Measurements from ENCODE around the gene SNORC. TPM values are rescaled to one million over a fixed set of nuclear protein-coding genes. Genes with fewer than 3 reads are reported as not detected.

SNORC gene
- total RNA-seq, 1 experiment from 2014 or later: 4.3 TPM

DNA sequence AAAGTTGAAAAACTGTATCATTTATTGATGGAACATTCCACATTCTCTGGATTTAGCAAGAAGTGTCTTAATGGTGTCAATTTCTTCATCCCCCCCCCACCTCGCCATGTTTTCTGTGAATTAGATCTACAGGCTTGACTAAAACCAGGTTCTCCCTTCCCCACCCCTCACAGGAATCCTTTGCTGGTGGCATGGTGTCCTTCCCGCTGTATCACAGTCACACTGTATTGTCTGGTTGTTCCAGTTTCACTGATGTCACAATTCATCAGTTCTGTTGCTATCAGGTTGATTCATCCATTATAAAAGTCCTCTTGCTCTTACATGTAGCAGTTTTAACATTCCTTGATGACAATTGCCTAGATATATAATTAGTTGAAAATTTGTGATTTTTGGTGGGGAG is 6.1 kb upstream of the SNORC start:
- Mint-ChIP-seq H3K27me3 (ENCODE audit: insufficient read depth, unreplicated experiment) (no peaks in the 10 kb centered on the region), H3K4me1 (ENCODE audit: low read depth, unreplicated experiment) (no peaks in the 10 kb centered on the region), H3K36me3 (ENCODE audit: insufficient read depth, unreplicated experiment) (peaks cover 26% of the 10 kb centered on the region), H3K9me3 (ENCODE audit: unreplicated experiment) (no peaks in the 10 kb centered on the region), H3K27ac (ENCODE audit: unreplicated experiment) (no peak overlapping the region), H3K4me3 (ENCODE audit: unreplicated experiment) (no peak overlapping the region)
- no peaks in the 10 kb centered on the region; the same call in 1 of the 2 replicates for H3K36me3 ChIP-seq (ENCODE audit: control insufficient read depth, insufficient read depth, low read length)
- DNase-seq: no peak
- BruUV-seq (replicated peaks): no TSS peak
- intact Hi-C loops (cut with micrococcal nuclease; ENCODE audit: unreplicated experiment): no loop called here
- no peak for TF ChIP-seq CTCF (IDR thresholded peaks at IDR 0.05; ENCODE audit: insufficient read depth in 1 of 2, low read depth in 1 of 2, low read length in 1 of 2, severe bottlenecking in 1 of 2, unreplicated experiment in 1 of 2)
- POLR2A ChIA-PET: no interaction called here
- no peaks in the 10 kb centered on the region for H3K27me3 ChIP-seq (replicated peaks; ENCODE audit: control insufficient read depth, insufficient read depth, low read length)
- no peak overlapping the region for H3K4me3 ChIP-seq (ENCODE audit: low read depth, low read length)
- H3K9me3 ChIP-seq: no peaks in the 10 kb centered on the region
- CTCF ChIA-PET: no interaction called here
- H3K4me1 ChIP-seq: peaks cover 7% of the 10 kb centered on the region

- Histone ChIP-seq H3K36me3 (ENCODE audit: control insufficient read depth, insufficient read depth, low read length) (no peaks in the 10 kb centered on the region; the same call in 1 of the 2 replicates), H3K9me3 (no peaks in the 10 kb centered on the region), H3K27me3 (replicated peaks; ENCODE audit: control insufficient read depth, insufficient read depth, low read length) (no peaks in the 10 kb centered on the region), H3K4me1 (peaks cover 7% of the 10 kb centered on the region), H3K4me3 (ENCODE audit: low read depth, low read length) (no peak overlapping the region)
- Mint-ChIP-seq H3K4me1 (ENCODE audit: low read depth, unreplicated experiment) (no peaks in the 10 kb centered on the region), H3K4me3 (ENCODE audit: unreplicated experiment) (no peak overlapping the region), H3K9me3 (ENCODE audit: unreplicated experiment) (no peaks in the 10 kb centered on the region), H3K27me3 (ENCODE audit: insufficient read depth, unreplicated experiment) (no peaks in the 10 kb centered on the region), H3K27ac (ENCODE audit: unreplicated experiment) (no peak overlapping the region), H3K36me3 (ENCODE audit: insufficient read depth, unreplicated experiment) (peaks cover 20% of the 10 kb centered on the region)
- CTCF ChIA-PET: no interaction called here
- POLR2A ChIA-PET: no interaction called here
- TF ChIP-seq CTCF (IDR thresholded peaks at IDR 0.05; ENCODE audit: insufficient read depth in 1 of 2, low read depth in 1 of 2, low read length in 1 of 2, severe bottlenecking in 1 of 2, unreplicated experiment in 1 of 2): no peak
- intact Hi-C loops (cut with micrococcal nuclease; ENCODE audit: unreplicated experiment): no loop called here
- BruUV-seq (replicated peaks): no TSS peak
- DNase-seq: no peak
Observed at GRCh38 chr2:232865165-232865564, 4.9 kb upstream of the SNORC start.

DNA sequence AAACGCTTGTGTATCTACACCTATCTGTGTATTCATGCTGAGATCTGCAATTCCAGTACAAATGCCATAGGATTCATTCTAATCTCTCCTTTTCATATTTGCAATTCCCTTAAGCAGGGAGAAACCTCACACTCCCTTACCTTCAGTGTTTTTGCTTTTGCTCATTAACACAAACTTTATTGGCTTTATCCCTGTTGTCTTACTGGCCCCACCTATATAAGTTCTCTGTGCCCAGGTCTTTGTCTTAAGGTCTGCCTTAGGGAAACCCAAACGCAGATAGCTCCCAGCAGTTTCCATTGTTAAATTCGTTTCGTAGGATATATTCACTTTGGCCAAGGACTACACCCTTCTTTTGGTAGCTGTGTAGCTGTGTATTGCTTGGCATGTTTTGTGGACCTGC is 4.0 kb upstream of the SNORC start:
- no peak for TF ChIP-seq CTCF (IDR thresholded peaks at IDR 0.05; ENCODE audit: insufficient read depth in 1 of 2, low read depth in 1 of 2, low read length in 1 of 2, severe bottlenecking in 1 of 2, unreplicated experiment in 1 of 2)
- no TSS peak for BruUV-seq (replicated peaks)
- peaks cover 17% of the 10 kb centered on the region for H3K36me3 Mint-ChIP-seq (ENCODE audit: insufficient read depth, unreplicated experiment)
- no peak overlapping the region for H3K27ac Mint-ChIP-seq (ENCODE audit: unreplicated experiment)
- ChIA-PET CTCF (no interaction called here), POLR2A (no interaction called here)
- no peak overlapping the region for H3K4me3 ChIP-seq (ENCODE audit: low read depth, low read length)
- no peak overlapping the region for H3K4me3 Mint-ChIP-seq (ENCODE audit: unreplicated experiment)
- H3K36me3 ChIP-seq (ENCODE audit: control insufficient read depth, insufficient read depth, low read length): no peaks in the 10 kb centered on the region; the same call in 1 of the 2 replicates
- DNase-seq: no peak
- no peaks in the 10 kb centered on the region for H3K9me3 ChIP-seq
- H3K27me3 ChIP-seq (replicated peaks; ENCODE audit: control insufficient read depth, insufficient read depth, low read length): no peaks in the 10 kb centered on the region
- H3K27me3 Mint-ChIP-seq (ENCODE audit: insufficient read depth, unreplicated experiment): no peaks in the 10 kb centered on the region
- H3K9me3 Mint-ChIP-seq (ENCODE audit: unreplicated experiment): no peaks in the 10 kb centered on the region
- no peaks in the 10 kb centered on the region for H3K4me1 ChIP-seq
- H3K4me1 Mint-ChIP-seq (ENCODE audit: low read depth, unreplicated experiment): no peaks in the 10 kb centered on the region
- intact Hi-C loops (cut with micrococcal nuclease; ENCODE audit: unreplicated experiment): no loop called here
